Esophagus squamous epithelium (tissue), 4 donors: ENCODE results near the gene CCRL2.

Experiments used
- POLR2A ChIP-seq, 4 donors: fragments of 450-650 bp; IDR thresholded peaks; one replicate each; pipeline ENCODE4 v1.6.1; 2017; ENCODE audit warnings: antibody characterized with exemption in 4 of 4, mild to moderate bottlenecking in 4 of 4, moderate library complexity in 3 of 4
- TF ChIP-seq, protein P1 (sequence below), 6 experiments: fragments of 450-650 bp in 4 of 6; fragments of 200-600 bp in 2 of 6; sonication (generic) in 2 of 6; IDR thresholded peaks; one replicate each; pipeline ENCODE4 v1.5.1; 2016 to 2019; ENCODE audit warnings: antibody characterized with exemption in 6 of 6, mild to moderate bottlenecking in 4 of 6, moderate library complexity in 4 of 6

GRCh38 chr3:46395210-46395661 is 11.8 kb upstream of the CCRL2 start:
- TF ChIP-seq, protein P1, sequence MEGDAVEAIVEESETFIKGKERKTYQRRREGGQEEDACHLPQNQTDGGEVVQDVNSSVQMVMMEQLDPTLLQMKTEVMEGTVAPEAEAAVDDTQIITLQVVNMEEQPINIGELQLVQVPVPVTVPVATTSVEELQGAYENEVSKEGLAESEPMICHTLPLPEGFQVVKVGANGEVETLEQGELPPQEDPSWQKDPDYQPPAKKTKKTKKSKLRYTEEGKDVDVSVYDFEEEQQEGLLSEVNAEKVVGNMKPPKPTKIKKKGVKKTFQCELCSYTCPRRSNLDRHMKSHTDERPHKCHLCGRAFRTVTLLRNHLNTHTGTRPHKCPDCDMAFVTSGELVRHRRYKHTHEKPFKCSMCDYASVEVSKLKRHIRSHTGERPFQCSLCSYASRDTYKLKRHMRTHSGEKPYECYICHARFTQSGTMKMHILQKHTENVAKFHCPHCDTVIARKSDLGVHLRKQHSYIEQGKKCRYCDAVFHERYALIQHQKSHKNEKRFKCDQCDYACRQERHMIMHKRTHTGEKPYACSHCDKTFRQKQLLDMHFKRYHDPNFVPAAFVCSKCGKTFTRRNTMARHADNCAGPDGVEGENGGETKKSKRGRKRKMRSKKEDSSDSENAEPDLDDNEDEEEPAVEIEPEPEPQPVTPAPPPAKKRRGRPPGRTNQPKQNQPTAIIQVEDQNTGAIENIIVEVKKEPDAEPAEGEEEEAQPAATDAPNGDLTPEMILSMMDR (IDR thresholded peaks at IDR 0.05), result no peak
- TF ChIP-seq POLR2A (IDR thresholded peaks at IDR 0.05), result no peak
